ENCODE measurements around the gene MALT1. TPM values are rescaled to one million over a fixed set of nuclear protein-coding genes. Genes with fewer than 3 reads are reported as not detected.

The MALT1 gene
- total RNA-seq, 1 donor from 2014 or later: 14.5 TPM

DNA sequence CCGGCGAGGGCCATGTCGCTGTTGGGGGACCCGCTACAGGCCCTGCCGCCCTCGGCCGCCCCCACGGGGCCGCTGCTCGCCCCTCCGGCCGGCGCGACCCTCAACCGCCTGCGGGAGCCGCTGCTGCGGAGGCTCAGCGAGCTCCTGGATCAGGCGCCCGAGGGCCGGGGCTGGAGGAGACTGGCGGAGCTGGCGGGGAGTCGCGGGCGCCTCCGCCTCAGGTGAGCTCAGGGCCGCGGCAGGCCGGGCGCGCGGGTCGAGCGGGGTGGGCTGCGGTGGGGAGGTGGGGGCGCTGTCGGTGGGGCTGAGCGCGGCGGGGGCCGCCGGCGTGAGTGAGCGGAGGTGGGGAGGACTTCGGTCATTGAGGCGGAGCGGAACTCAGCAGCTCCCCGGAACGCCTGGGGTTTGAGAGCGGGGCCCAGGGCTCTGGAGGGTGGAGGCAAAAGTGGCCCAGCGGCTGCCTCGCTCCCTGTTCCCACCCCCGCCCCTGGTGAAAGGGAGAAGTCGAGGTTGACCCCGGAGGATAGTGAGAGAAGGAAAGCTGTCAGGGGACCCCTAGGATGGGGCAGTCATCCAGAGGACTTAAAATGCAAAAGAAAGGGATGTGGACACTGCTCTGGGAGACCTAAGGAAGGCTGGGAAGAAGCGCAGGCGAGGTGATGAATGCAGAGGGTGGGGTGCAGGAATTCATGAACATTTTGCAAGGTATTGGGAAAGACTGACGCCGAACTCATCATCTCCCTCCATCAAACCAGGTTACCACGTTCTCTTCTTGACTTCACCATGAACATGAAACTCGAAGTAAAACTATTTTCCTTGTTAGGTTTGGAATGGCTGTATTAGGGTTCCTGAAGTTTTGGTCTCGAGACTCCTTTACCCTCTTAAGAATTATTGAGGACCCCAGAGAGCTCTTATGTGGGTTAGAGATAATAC, 633 bp downstream of the MALT1 start:
- TF ChIP-seq, protein P1, sequence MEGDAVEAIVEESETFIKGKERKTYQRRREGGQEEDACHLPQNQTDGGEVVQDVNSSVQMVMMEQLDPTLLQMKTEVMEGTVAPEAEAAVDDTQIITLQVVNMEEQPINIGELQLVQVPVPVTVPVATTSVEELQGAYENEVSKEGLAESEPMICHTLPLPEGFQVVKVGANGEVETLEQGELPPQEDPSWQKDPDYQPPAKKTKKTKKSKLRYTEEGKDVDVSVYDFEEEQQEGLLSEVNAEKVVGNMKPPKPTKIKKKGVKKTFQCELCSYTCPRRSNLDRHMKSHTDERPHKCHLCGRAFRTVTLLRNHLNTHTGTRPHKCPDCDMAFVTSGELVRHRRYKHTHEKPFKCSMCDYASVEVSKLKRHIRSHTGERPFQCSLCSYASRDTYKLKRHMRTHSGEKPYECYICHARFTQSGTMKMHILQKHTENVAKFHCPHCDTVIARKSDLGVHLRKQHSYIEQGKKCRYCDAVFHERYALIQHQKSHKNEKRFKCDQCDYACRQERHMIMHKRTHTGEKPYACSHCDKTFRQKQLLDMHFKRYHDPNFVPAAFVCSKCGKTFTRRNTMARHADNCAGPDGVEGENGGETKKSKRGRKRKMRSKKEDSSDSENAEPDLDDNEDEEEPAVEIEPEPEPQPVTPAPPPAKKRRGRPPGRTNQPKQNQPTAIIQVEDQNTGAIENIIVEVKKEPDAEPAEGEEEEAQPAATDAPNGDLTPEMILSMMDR (IDR thresholded peaks at IDR 0.05): peak in 1 of 3 experiments; percentile 15
- no peaks in the 10 kb centered on the region for H3K36me3 ChIP-seq
- peak overlapping the region; percentile 75 to 93 for H3K27ac ChIP-seq
- intact Hi-C loops (cut with DNase I): loop anchor here (5.0 kb wide), 2 partner anchors 465 to 685 kb away; partner anchors contain the start of genes LMAN1 and SEC11C
- H3K27me3 ChIP-seq: no peaks in the 10 kb centered on the region
- DNase-seq (ENCODE audit: low spot score in 2 of 2): peak in 1 of 2 donors; percentile 73
- H3K4me3 ChIP-seq: peak overlapping the region; percentile 91 to 95
- H3K4me1 ChIP-seq: peaks cover 0 to 7% of the 10 kb centered on the region in 2 donors
- no peaks in the 10 kb centered on the region for H3K9me3 ChIP-seq

GRCh38 chr18:58674159-58674558, 2.9 kb downstream of the MALT1 start:
- no peaks in the 10 kb centered on the region for H3K27me3 ChIP-seq
- intact Hi-C loops (cut with DNase I): loop anchor here (5.0 kb wide), 2 partner anchors 463 to 683 kb away; partner anchors contain the start of genes LMAN1 and SEC11C
- H3K36me3 ChIP-seq: no peaks in the 10 kb centered on the region
- no peak overlapping the region for H3K27ac ChIP-seq
- TF ChIP-seq, protein P1 (IDR thresholded peaks at IDR 0.05): no peak
- H3K4me1 ChIP-seq: peaks cover 0 to 7% of the 10 kb centered on the region in 2 donors
- H3K4me3 ChIP-seq: no peak overlapping the region
- DNase-seq (ENCODE audit: low spot score in 2 of 2): no peak
- H3K9me3 ChIP-seq: no peaks in the 10 kb centered on the region

GRCh38 chr18:58674863-58675472, 3.7 kb downstream of the MALT1 start:
- TF ChIP-seq, protein P1 (IDR thresholded peaks at IDR 0.05): no peak
- no peaks in the 10 kb centered on the region for H3K36me3 ChIP-seq
- intact Hi-C loops (cut with DNase I): loop anchor here (5.0 kb wide), 2 partner anchors 462 to 682 kb away; partner anchors contain the start of genes LMAN1 and SEC11C

GRCh38 chr18:58676270-58676669, 5.0 kb downstream of the MALT1 start:
- TF ChIP-seq, protein P1 (IDR thresholded peaks at IDR 0.05): no peak
- no peak for DNase-seq (ENCODE audit: low spot score in 2 of 2)
- no peak overlapping the region for H3K4me3 ChIP-seq
- no peak overlapping the region for H3K27ac ChIP-seq
- H3K27me3 ChIP-seq: no peaks in the 10 kb centered on the region
- intact Hi-C loops (cut with DNase I): no loop called here
- no peaks in the 10 kb centered on the region for H3K36me3 ChIP-seq
- peaks cover 0 to 4% of the 10 kb centered on the region in 2 donors for H3K4me1 ChIP-seq
- H3K9me3 ChIP-seq: no peaks in the 10 kb centered on the region

More at GRCh38 chr18:58674863-58675472, 3.7 kb downstream of the MALT1 start:
- peaks cover 0 to 7% of the 10 kb centered on the region in 2 donors for H3K4me1 ChIP-seq
- no peak overlapping the region for H3K27ac ChIP-seq
- no peaks in the 10 kb centered on the region for H3K27me3 ChIP-seq
- no peaks in the 10 kb centered on the region for H3K9me3 ChIP-seq
- DNase-seq (ENCODE audit: low spot score in 2 of 2): no peak
- no peak overlapping the region for H3K4me3 ChIP-seq

DNA sequence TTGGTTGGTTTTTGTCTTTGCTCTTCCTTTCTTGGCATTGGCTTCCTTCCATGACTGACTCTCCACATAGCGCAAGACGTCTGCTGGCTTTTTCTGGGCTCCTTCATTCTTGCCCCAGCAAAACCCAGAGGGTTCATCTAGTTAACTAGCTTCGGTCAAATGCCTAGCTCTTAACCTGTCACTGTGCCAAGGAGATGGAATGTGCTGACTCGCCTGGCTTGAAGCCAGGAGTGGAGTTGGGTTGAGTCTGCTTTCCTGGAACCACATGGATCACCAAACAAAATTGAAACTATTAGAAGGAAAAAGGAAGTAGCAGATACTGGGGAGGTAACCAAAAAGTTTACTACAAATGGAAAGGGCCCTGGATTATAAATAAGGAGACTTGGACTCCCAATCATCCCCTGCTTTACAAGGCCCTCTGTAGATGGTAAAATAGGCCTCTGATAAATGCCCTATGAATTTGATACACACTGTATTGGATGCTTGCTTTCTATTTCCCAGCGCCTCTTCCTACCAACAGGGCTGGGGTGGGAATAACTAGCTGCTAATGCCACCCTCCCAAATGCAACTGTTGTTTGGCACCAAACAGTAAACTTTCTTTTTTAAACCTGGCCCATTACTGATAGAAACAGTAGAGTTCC, 11.3 kb downstream of the MALT1 start:
- DNase-seq (ENCODE audit: low spot score in 2 of 2): no peak
- H3K4me1 ChIP-seq: no peaks in the 10 kb centered on the region
- peaks cover 4 to 20% of the 10 kb centered on the region in 2 donors for H3K36me3 ChIP-seq
- TF ChIP-seq, protein P1 (IDR thresholded peaks at IDR 0.05): no peak
- H3K9me3 ChIP-seq: no peaks in the 10 kb centered on the region
- no peaks in the 10 kb centered on the region for H3K27me3 ChIP-seq
- no peak overlapping the region for H3K4me3 ChIP-seq
- intact Hi-C loops (cut with DNase I): no loop called here
- no peak overlapping the region for H3K27ac ChIP-seq
